ENCODE data around the gene FBP2.

- TF ChIP-seq, protein P1, sequence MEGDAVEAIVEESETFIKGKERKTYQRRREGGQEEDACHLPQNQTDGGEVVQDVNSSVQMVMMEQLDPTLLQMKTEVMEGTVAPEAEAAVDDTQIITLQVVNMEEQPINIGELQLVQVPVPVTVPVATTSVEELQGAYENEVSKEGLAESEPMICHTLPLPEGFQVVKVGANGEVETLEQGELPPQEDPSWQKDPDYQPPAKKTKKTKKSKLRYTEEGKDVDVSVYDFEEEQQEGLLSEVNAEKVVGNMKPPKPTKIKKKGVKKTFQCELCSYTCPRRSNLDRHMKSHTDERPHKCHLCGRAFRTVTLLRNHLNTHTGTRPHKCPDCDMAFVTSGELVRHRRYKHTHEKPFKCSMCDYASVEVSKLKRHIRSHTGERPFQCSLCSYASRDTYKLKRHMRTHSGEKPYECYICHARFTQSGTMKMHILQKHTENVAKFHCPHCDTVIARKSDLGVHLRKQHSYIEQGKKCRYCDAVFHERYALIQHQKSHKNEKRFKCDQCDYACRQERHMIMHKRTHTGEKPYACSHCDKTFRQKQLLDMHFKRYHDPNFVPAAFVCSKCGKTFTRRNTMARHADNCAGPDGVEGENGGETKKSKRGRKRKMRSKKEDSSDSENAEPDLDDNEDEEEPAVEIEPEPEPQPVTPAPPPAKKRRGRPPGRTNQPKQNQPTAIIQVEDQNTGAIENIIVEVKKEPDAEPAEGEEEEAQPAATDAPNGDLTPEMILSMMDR (IDR thresholded peaks at IDR 0.05) = no peak
- no peak for TF ChIP-seq POLR2AphosphoS5 (IDR thresholded peaks at IDR 0.05)
These were observed 58.7 kb downstream of the FBP2 start for GRCh38 chr9:94534901-94535300.
